ENCODE data around the gene RNF138.

- no peak for TF ChIP-seq EZH2 (IDR thresholded peaks at IDR 0.05; ENCODE audit: low read length, missing control alignments)
- no peak for TF ChIP-seq CTCF (conservative IDR thresholded peaks at IDR 0.05 in 1 of 2, IDR thresholded peaks at IDR 0.05 in 1 of 2; ENCODE audit: low read depth in 1 of 2, low read length in 2 of 2)
Measured at GRCh38 chr18:32091724-32092421, at the start of gene RNF138.

Measured in fibroblast of lung (primary cell).